Activated T-helper 1 cell treated with anti-CD3 and anti-CD28 coated beads, Interleukin-12 subunit alpha, Interleukin-12 subunit beta, Interleukin-2, Interleukin-4 antibody, amounts not matched to agents 30 ng/mL and 10 ng/mL and 1 ng/mL, durations not matched to agents 14 hours and 24 hours and 36 hours (primary cell): Measurements from ENCODE around the gene CBLIF. TPM values are rescaled to one million over a fixed set of nuclear protein-coding genes. Genes with fewer than 3 reads are reported as not detected.

Source experiments
- DNase-seq: peaks from one replicate; pipeline ENCODE4 v3.0.0; 2021; ENCODE audit warnings: low spot score
- H3K27ac Mint-ChIP-seq: one replicate; pipeline ENCODE4 v1.8.0; 2021; ENCODE audit warnings: mild to moderate bottlenecking, mixed read lengths
- H3K27me3 Mint-ChIP-seq: one replicate; pipeline ENCODE4 v1.8.0; 2022; ENCODE audit warnings: mild to moderate bottlenecking, moderate library complexity, mixed read lengths; ENCODE audit not compliant: insufficient read depth
- H3K36me3 Mint-ChIP-seq: one replicate; pipeline ENCODE4 v1.8.0; 2021; ENCODE audit warnings: low read depth, mixed read lengths
- H3K4me1 Mint-ChIP-seq: one replicate; pipeline ENCODE4 v1.8.0; 2021; ENCODE audit warnings: low read depth, mixed read lengths
- H3K4me3 Mint-ChIP-seq: one replicate; pipeline ENCODE4 v1.8.0; 2021; ENCODE audit warnings: mild to moderate bottlenecking, moderate library complexity, mixed read lengths
- H3K9me3 Mint-ChIP-seq: one replicate; pipeline ENCODE4 v1.8.0; 2021; ENCODE audit warnings: mixed read lengths
- intact Hi-C: fragments of 100-400 bp; cut with micrococcal nuclease; formaldehyde crosslinking; loops from one replicate; pipeline ENCODE4 v1.15.1; 2024
- total RNA-seq: library from RNA; stranded (reverse); gene quantifications from 2 replicates; pipeline ENCODE4 v1.2.3, GENCODE V29; 2022

CBLIF gene
- total RNA-seq, 1 donor from 2014 or later, result not detected

DNA sequence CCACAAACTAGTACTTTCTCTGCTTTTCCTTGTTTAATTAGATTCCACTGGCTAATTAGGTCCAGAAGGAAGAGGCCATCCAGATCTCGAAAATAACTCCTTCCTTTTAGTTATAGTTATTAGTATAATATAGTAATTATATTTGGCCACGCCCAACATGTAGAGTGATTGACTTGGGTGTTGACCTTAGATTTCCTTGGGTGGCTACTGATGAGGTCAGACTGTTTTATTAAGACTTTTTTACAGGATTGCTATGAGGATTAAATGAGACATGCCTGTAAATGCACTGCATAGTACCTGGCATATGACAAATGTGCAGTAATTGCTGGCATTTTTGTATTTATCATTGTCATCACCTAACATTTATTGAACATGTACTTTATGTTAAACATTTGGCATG, 63.2 kb downstream of the CBLIF start:
- no peaks in the 10 kb centered on the region for H3K27me3 Mint-ChIP-seq
- H3K27ac Mint-ChIP-seq, result no peak overlapping the region
- peaks cover 29% of the 10 kb centered on the region for H3K36me3 Mint-ChIP-seq
- peaks cover 66% of the 10 kb centered on the region for H3K4me1 Mint-ChIP-seq
- H3K4me3 Mint-ChIP-seq, result no peak overlapping the region
- intact Hi-C loops, result loop anchor here (2.0 kb wide), 1 partner anchor 15 kb away; no protein-coding TSS in a partner anchor
- DNase-seq, result no peak
- H3K9me3 Mint-ChIP-seq, result peaks cover 9% of the 10 kb centered on the region

DNA sequence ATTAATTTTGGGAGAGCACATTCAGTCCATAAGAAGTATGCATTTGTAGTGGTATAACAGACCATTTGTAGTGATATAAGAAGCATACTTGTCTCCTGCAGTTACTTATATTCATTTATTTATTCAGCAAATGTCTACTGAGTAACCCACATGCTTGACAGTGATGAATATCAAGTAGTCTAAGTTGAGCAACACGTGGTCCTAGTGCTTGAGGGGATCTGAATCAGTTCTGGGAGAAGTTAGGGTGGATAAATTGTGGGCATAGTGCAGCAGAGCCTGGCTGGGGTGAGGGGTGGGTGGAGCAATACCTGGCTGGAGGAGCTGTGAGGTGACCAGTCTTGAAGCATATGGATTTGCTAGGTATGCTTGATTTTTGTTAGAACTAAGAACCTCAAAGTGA, 65.8 kb downstream of the CBLIF start:
- intact Hi-C loops, result no loop called here
- Mint-ChIP-seq H3K36me3 (peaks cover 28% of the 10 kb centered on the region), H3K27ac (no peak overlapping the region), H3K4me1 (peaks cover 75% of the 10 kb centered on the region), H3K27me3 (no peaks in the 10 kb centered on the region), H3K4me3 (no peak overlapping the region), H3K9me3 (peaks cover 9% of the 10 kb centered on the region)
- no peak for DNase-seq

Other genes starting within 250 kb of the CBLIF start
- gene OSBP, start 229.7 kb downstream of the CBLIF start, total RNA-seq, result 40.5 and 41.7 TPM in 2 replicates
- 68.7 and 74.0 TPM in 2 replicates for gene PATL1, start 176.5 kb downstream of the CBLIF start, total RNA-seq
- gene OR10V1, start 131.7 kb downstream of the CBLIF start, total RNA-seq, result not detected in 2 replicates
- gene STX3, start 90.1 kb downstream of the CBLIF start, total RNA-seq, result 26.2 and 28.4 TPM in 2 replicates
- 88.3 and 93.9 TPM in 2 replicates for gene MRPL16, start 34.7 kb downstream of the CBLIF start, total RNA-seq
- gene TCN1, start 21.0 kb upstream of the CBLIF start, total RNA-seq, result not detected in 2 replicates
- not detected in 2 replicates for gene OOSP3, start 33.3 kb upstream of the CBLIF start, total RNA-seq
- 0.27 TPM in 1 of 2 replicates, not detected in the other for gene OOSP1, start 92.9 kb upstream of the CBLIF start, total RNA-seq
- gene OOSP4A, start 118.5 kb upstream of the CBLIF start, total RNA-seq, result not detected in 2 replicates
- not detected in 2 replicates for gene OOSP4B, start 171.7 kb upstream of the CBLIF start, total RNA-seq
- not detected in 2 replicates for gene OOSP2, start 194.9 kb upstream of the CBLIF start, total RNA-seq
- gene MS4A3, start 211.2 kb upstream of the CBLIF start, total RNA-seq, result not detected in 2 replicates
- not detected in 2 replicates for gene MS4A2, start 243.2 kb upstream of the CBLIF start, total RNA-seq